SH-SY5Y (cell line): Measurements from ENCODE around the gene SYK.

Experiments
- GATA2 ChIP-seq: IDR thresholded peaks from 2 replicates; pipeline ENCODE4 v1.6.1; 2011; ENCODE audit warnings: mild to moderate bottlenecking, low read depth, low read length
- GATA3 ChIP-seq: IDR thresholded peaks from 2 replicates; pipeline ENCODE4 v1.6.1; 2011; ENCODE audit warnings: low read depth, mild to moderate bottlenecking, low read length, moderate library complexity

GRCh38 chr9:90772386-90772785 is 29.2 kb upstream of the SYK start:
- TF ChIP-seq GATA2 (no peak), GATA3 (no peak)
